Measurements from ENCODE around the gene ADAM12. TPM values are rescaled to one million over a fixed set of nuclear protein-coding genes. Genes with fewer than 3 reads are reported as not detected.

Gene ADAM12
- total and polyA plus RNA-seq, 10 donors, result 0.51 to 7.0 (median 1.0) TPM

GRCh38 chr10:126409821-126410220, 21.5 kb upstream of the ADAM12 start:
- WGBS, 5 donors, result 67 to 73% (median 72%) methylated on average over 6 of the region's 6 CpGs
- Histone ChIP-seq H3K27me3 (replicated peaks in 1 of 7) (peaks cover 0 to 22% (median 0%) of the 10 kb centered on the region in 7 donors), H3K4me1 (no peaks in the 10 kb centered on the region), H3K27ac (no peak overlapping the region), H3K36me3 (no peaks in the 10 kb centered on the region), H3K4me3 (no peak overlapping the region), H3K9me3 (no peaks in the 10 kb centered on the region)
- no peak for DNase-seq
- TF ChIP-seq POLR2AphosphoS5 (IDR thresholded peaks at IDR 0.05), result no peak
- TF ChIP-seq POLR2A (IDR thresholded peaks at IDR 0.05), result no peak
- no peak for TF ChIP-seq CTCF (IDR thresholded peaks at IDR 0.05 in 8 of 11, conservative IDR thresholded peaks at IDR 0.05 in 3 of 11)
- intact Hi-C loops (cut with DNase I; ENCODE audit: low total_unique reads), result no loop called here

- DNase-seq, result no peak
- 20 to 33% (median 28%) methylated on average over 11 of the region's 11 CpGs for WGBS, 5 donors
- no peaks in the 10 kb centered on the region for H3K9me3 ChIP-seq
- H3K4me1 ChIP-seq, result no peaks in the 10 kb centered on the region
- intact Hi-C loops (cut with DNase I; ENCODE audit: low total_unique reads), result no loop called here
- no peak overlapping the region for H3K4me3 ChIP-seq
- no peaks in the 10 kb centered on the region for H3K36me3 ChIP-seq
- H3K27me3 ChIP-seq (replicated peaks in 1 of 7), result peaks cover 0 to 22% (median 0%) of the 10 kb centered on the region in 7 donors
- H3K27ac ChIP-seq, result no peak overlapping the region
- TF ChIP-seq POLR2AphosphoS5 (IDR thresholded peaks at IDR 0.05), result no peak
- no peak for TF ChIP-seq POLR2A (IDR thresholded peaks at IDR 0.05)
- TF ChIP-seq CTCF (IDR thresholded peaks at IDR 0.05 in 8 of 11, conservative IDR thresholded peaks at IDR 0.05 in 3 of 11), result no peak
Measured at GRCh38 chr10:126408953-126409641, 20.8 kb upstream of the ADAM12 start.

- no peak overlapping the region for H3K4me3 ChIP-seq
- H3K27ac ChIP-seq, result no peak overlapping the region
- DNase-seq, result no peak
- TF ChIP-seq CTCF (IDR thresholded peaks at IDR 0.05 in 8 of 11, conservative IDR thresholded peaks at IDR 0.05 in 3 of 11), result no peak
- TF ChIP-seq POLR2A (IDR thresholded peaks at IDR 0.05), result no peak
- TF ChIP-seq POLR2AphosphoS5 (IDR thresholded peaks at IDR 0.05), result no peak
- H3K27me3 ChIP-seq (replicated peaks in 1 of 7), result peaks cover 0 to 12% (median 0%) of the 10 kb centered on the region in 7 donors
- no peaks in the 10 kb centered on the region for H3K4me1 ChIP-seq
- H3K36me3 ChIP-seq, result no peaks in the 10 kb centered on the region
- 66 to 83% (median 74%) methylated on average over 2 of the region's 2 CpGs for WGBS, 5 donors
- H3K9me3 ChIP-seq, result no peaks in the 10 kb centered on the region
- intact Hi-C loops (cut with DNase I; ENCODE audit: low total_unique reads), result no loop called here
Measured at GRCh38 chr10:126407831-126408230, 19.6 kb upstream of the ADAM12 start.

- no peaks in the 10 kb centered on the region for H3K36me3 ChIP-seq
- TF ChIP-seq POLR2AphosphoS5 (IDR thresholded peaks at IDR 0.05) (no peak), CTCF (IDR thresholded peaks at IDR 0.05 in 8 of 11, conservative IDR thresholded peaks at IDR 0.05 in 3 of 11) (no peak), POLR2A (IDR thresholded peaks at IDR 0.05) (no peak)
- no peak overlapping the region for H3K4me3 ChIP-seq
- 65 to 82% (median 79%) methylated on average over 6 of the region's 6 CpGs for WGBS, 5 donors
- intact Hi-C loops (cut with DNase I; ENCODE audit: low total_unique reads), result no loop called here
- H3K27ac ChIP-seq, result no peak overlapping the region
- peaks cover 0 to 7% (median 0%) of the 10 kb centered on the region in 7 donors for H3K27me3 ChIP-seq (replicated peaks in 1 of 7)
- no peaks in the 10 kb centered on the region for H3K9me3 ChIP-seq
- H3K4me1 ChIP-seq, result no peaks in the 10 kb centered on the region
- DNase-seq, result no peak
Measured at GRCh38 chr10:126405239-126405775, 17.0 kb upstream of the ADAM12 start.

Measured in spleen (tissue), 11 donors.